GM12878 (cell line): ENCODE measurements around the gene DSG1. TPM values are rescaled to one million over a fixed set of nuclear protein-coding genes. Genes with fewer than 3 reads are reported as not detected.

Experiments used
- ATAC-seq: fragments of 200-7000 bp; cut with Tn5 transposase; 3 replicates; pipeline ENCODE4 v1.9.1; 2020; ENCODE audit warnings: mild to moderate bottlenecking, moderate library complexity
- BruUV-seq: library from RNA; stranded (reverse); fragments of 400-500 nt; replicated peaks from 2 replicates; lab custom pipeline; 2021; lab: Mats Ljungman, UMichigan
- CTCF ChIA-PET: fragments of 300-600 bp; sonication (Branson Sonifier 250); formaldehyde crosslinking; extraction: SDS; loops from one replicate; lab custom pipeline; 2021; ENCODE audit warnings: inconsistent platforms; lab: Yijun Ruan, JAX
- POLR2A ChIA-PET: fragments of 350-600 bp; formaldehyde crosslinking; extraction: SDS; loops from one replicate; lab custom pipeline; 2021; ENCODE audit warnings: inconsistent platforms; lab: Charles Lee
- RAD21 ChIA-PET: fragments of 300-600 bp; sonication (Branson Sonifier 250); formaldehyde crosslinking; loops from one replicate; lab custom pipeline; 2023; ENCODE audit warnings: antibody characterized with exemption; ENCODE audit not compliant: unreplicated experiment; lab: Charles Lee
- SMC1A ChIA-PET: fragments of 300-600 bp; sonication (Branson Sonifier 250); formaldehyde crosslinking; loops from one replicate; lab custom pipeline; 2023; ENCODE audit not compliant: unreplicated experiment, uncharacterized antibody; lab: Charles Lee
- DNase-seq: peaks from one replicate; pipeline ENCODE4 v3.0.0-alpha.2; 2011; ENCODE audit warnings: low read depth, low spot score
- FAIRE-seq: peaks from 3 replicates; lab custom pipeline; 2011; peaks lifted over from hg19 to GRCh38; lab: Jason Lieb, UNC
- H2AFZ ChIP-seq: 2 replicates; pipeline ENCODE4 v1.6.0; 2011; ENCODE audit warnings: low read depth, low read length, control low read depth; ENCODE audit not compliant: control insufficient read depth
- H3K27ac ChIP-seq: 2 replicates; pipeline ENCODE4 v1.5.1; 2011; ENCODE audit warnings: control low read depth; ENCODE audit not compliant: control insufficient read depth, insufficient read depth
- H3K27me3 ChIP-seq, 2 experiments: replicated peaks in 1 of 2; 2 replicates each; pipeline versions ENCODE4 v1.6.0 to v1.6.1; 2011; ENCODE audit warnings: low read length in 1 of 2; ENCODE audit not compliant: control insufficient read depth in 2 of 2, insufficient read depth in 2 of 2
- H3K36me3 ChIP-seq, 2 experiments: 2 replicates each; pipeline ENCODE4 v1.5.1; 2011; ENCODE audit warnings: low read length in 1 of 2; ENCODE audit not compliant: control insufficient read depth in 2 of 2, insufficient read depth in 2 of 2
- H3K4me1 ChIP-seq: 2 replicates; pipeline ENCODE4 v1.6.1; 2011; ENCODE audit warnings: mild to moderate bottlenecking, low read length, moderate library complexity, mixed read lengths; ENCODE audit not compliant: control insufficient read depth, insufficient read depth
- H3K4me2 ChIP-seq: 2 replicates; pipeline ENCODE4 v1.6.0; 2011; ENCODE audit warnings: control low read depth; ENCODE audit not compliant: control insufficient read depth, insufficient read depth
- H3K4me3 ChIP-seq: fragments of 200-600 bp; sonication (generic); 2 replicates; pipeline ENCODE4 v1.5.1; 2016
- H3K79me2 ChIP-seq: 2 replicates; pipeline ENCODE4 v1.6.0; 2011; ENCODE audit warnings: low read length; ENCODE audit not compliant: control insufficient read depth, insufficient read depth
- H3K9ac ChIP-seq: 2 replicates; pipeline ENCODE4 v1.8.0; 2011; ENCODE audit warnings: low read length, control low read depth, mixed read lengths; ENCODE audit not compliant: control insufficient read depth, insufficient read depth
- H3K9me3 ChIP-seq: replicated peaks from 3 replicates; pipeline ENCODE4 v1.5.1; 2011; ENCODE audit warnings: mild to moderate bottlenecking, low read length; ENCODE audit not compliant: control insufficient read depth, insufficient read depth
- H4K20me1 ChIP-seq: 2 replicates; pipeline ENCODE4 v1.6.0; 2011; ENCODE audit not compliant: control insufficient read depth, insufficient read depth
- CHD4 ChIP-seq: fragments of 200-600 bp; sonication (generic); IDR thresholded peaks from 2 replicates; pipeline ENCODE4 v1.6.1; 2016; ENCODE audit warnings: mild to moderate bottlenecking
- ESRRA ChIP-seq: IDR thresholded peaks from 2 replicates; pipeline ENCODE4 v1.6.1; 2012; ENCODE audit warnings: mild to moderate bottlenecking, low read length, improper control_type of control experiment
- IKZF1 ChIP-seq: fragments of 450-650 bp; conservative IDR thresholded peaks from 2 replicates; pipeline ENCODE4 v1.6.1; 2017; ENCODE audit warnings: antibody characterized with exemption, mild to moderate bottlenecking
- KLF5 ChIP-seq: fragments of 450-650 bp; IDR thresholded peaks from 2 replicates; pipeline ENCODE4 v1.6.1; 2014; ENCODE audit warnings: mild to moderate bottlenecking; ENCODE audit not compliant: partially characterized antibody
- MXI1 ChIP-seq: fragments of 150-350 bp; IDR thresholded peaks from 2 replicates; pipeline ENCODE4 v1.6.1; 2011; ENCODE audit warnings: low read depth, mild to moderate bottlenecking, inconsistent platforms, low read length, improper control_type of control experiment
- REST ChIP-seq: IDR thresholded peaks from 2 replicates; pipeline ENCODE4 v1.6.1; 2012; ENCODE audit warnings: mild to moderate bottlenecking, low read depth, low read length
- STAT1 ChIP-seq: fragments of 450-650 bp; conservative IDR thresholded peaks from 2 replicates; pipeline ENCODE4 v1.6.1; 2014; ENCODE audit warnings: antibody characterized with exemption, mild to moderate bottlenecking
- ZNF687 ChIP-seq: fragments of 450-650 bp; IDR thresholded peaks from 2 replicates; pipeline ENCODE4 v1.6.1; 2017; ENCODE audit warnings: mild to moderate bottlenecking, moderate library complexity
- ZZZ3 ChIP-seq: IDR thresholded peaks from 2 replicates; pipeline ENCODE4 v1.6.1; 2011; ENCODE audit warnings: low read depth; ENCODE audit not compliant: control insufficient read depth, insufficient read length
- WGBS: methylation state at CpG from one replicate; pipeline ENCODE4 v1.1.6; 2016; ENCODE audit warnings: low lambda C conversion rate; ENCODE audit not compliant: insufficient replicate concordance, insufficient coverage; ENCODE audit errors: missing lambda C conversion rate; 5-methylcytosine and 5-hydroxymethylcytosine counted together
- in situ Hi-C: fragments of 300-500 bp; cut with MboI; formaldehyde crosslinking; loops from 9 replicates; pipeline ENCODE4 v1.14.3; 2018; ENCODE audit warnings: mixed read lengths
- intact Hi-C: fragments of 100-400 bp; cut with micrococcal nuclease; formaldehyde crosslinking; loops from one replicate; pipeline ENCODE4 v1.14.2; 2022; ENCODE audit not compliant: unreplicated experiment
- polyA plus RNA-seq, 11 experiments: library from polyadenylated mRNA; depleted of rRNA in 4 of 11; unstranded in 6 of 11; stranded (reverse) in 5 of 11; fragments of >200 nt; fragmentation: Nextera tagmentation in 4 of 11; fragmentation: Illumina TruSeq in 1 of 11; extraction: Ambion mirVana in 4 of 11; extraction: Trizol in 1 of 11; gene quantifications; 1 replicate in 1 of 11; 2 replicates in 10 of 11; pipeline versions ENCODE4 v1.2.1 to v1.2.3, GENCODE V29; 2011 to 2016; ENCODE audit warnings: inconsistent platforms in 2 of 11, missing spikeins in 2 of 11, low read depth in 1 of 11
- total RNA-seq, 4 experiments: library from RNA; depleted of rRNA in 3 of 4; stranded (reverse); fragments of >200 nt in 3 of 4; fragmentation: Illumina TruSeq in 1 of 4; extraction: Trizol in 1 of 4; gene quantifications; 2 replicates each; pipeline versions ENCODE4 v1.2.1 to v1.2.3, GENCODE V29; 2013 to 2021

The DSG1 gene
- total and polyA plus RNA-seq, 10 of the 15 experiments (the other 5 are each of a cell fraction or from before 2014, with no cell fraction given) = 0.10 to 5.0 (median 2.6) TPM

- ChIA-PET SMC1A (no interaction called here), CTCF (no interaction called here), POLR2A (no interaction called here), RAD21 (no interaction called here)
- no TSS peak for BruUV-seq
- FAIRE-seq (no peak), DNase-seq (no peak), ATAC-seq (no peak)
- no peaks in the 10 kb centered on the region for H4K20me1 ChIP-seq
- intact Hi-C loops (no loop called here), in situ Hi-C loops (no loop called here)
- no peaks in the 10 kb centered on the region for H3K27me3 ChIP-seq
- H2AFZ ChIP-seq = no peak overlapping the region
- H3K36me3 ChIP-seq = no peaks in the 10 kb centered on the region
- H3K4me1 ChIP-seq = no peaks in the 10 kb centered on the region
- TF ChIP-seq ZZZ3 (no peak), MXI1 (no peak), ESRRA (no peak), REST (no peak), KLF5 (no peak), STAT1 (no peak), IKZF1 (no peak), CHD4 (no peak), ZNF687 (no peak)
- H3K27ac ChIP-seq = no peak overlapping the region
- 23% methylated on average over 5 of the region's 5 CpGs for whole genome bisulfite sequencing
- H3K9ac ChIP-seq = no peak overlapping the region
- no peak overlapping the region for H3K4me2 ChIP-seq
- H3K9me3 ChIP-seq = no peaks in the 10 kb centered on the region; the same call in 2 of the 3 replicates
- no peaks in the 10 kb centered on the region for H3K79me2 ChIP-seq
- no peak overlapping the region for H3K4me3 ChIP-seq
Observed at GRCh38 chr18:31294199-31294747, 23.7 kb upstream of the DSG1 start.
